ENCODE results near the gene CD151.

DNA sequence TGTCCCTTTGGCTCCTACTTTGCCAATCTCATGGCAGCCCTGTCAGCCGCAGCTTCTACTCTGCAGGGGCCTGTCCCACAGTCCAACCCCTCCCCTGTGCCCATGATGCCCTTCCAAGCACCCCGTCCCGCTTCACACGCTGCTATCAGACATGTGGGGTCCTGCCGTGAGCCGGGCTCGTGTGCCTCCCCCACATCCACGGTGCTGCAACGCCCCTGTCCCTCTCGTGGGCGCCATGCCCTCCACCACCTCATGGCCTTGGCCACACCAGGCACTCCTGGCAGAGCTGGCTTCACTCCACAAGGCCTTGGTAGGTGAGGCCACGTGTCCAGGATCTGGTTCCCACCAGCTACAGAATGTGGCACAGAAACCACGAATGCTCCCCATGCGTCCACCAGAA is 54.8 kb downstream of the CD151 start:
- TF ChIP-seq POLR2A (IDR thresholded peaks at IDR 0.05): no peak
- TF ChIP-seq, protein P1, sequence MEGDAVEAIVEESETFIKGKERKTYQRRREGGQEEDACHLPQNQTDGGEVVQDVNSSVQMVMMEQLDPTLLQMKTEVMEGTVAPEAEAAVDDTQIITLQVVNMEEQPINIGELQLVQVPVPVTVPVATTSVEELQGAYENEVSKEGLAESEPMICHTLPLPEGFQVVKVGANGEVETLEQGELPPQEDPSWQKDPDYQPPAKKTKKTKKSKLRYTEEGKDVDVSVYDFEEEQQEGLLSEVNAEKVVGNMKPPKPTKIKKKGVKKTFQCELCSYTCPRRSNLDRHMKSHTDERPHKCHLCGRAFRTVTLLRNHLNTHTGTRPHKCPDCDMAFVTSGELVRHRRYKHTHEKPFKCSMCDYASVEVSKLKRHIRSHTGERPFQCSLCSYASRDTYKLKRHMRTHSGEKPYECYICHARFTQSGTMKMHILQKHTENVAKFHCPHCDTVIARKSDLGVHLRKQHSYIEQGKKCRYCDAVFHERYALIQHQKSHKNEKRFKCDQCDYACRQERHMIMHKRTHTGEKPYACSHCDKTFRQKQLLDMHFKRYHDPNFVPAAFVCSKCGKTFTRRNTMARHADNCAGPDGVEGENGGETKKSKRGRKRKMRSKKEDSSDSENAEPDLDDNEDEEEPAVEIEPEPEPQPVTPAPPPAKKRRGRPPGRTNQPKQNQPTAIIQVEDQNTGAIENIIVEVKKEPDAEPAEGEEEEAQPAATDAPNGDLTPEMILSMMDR (IDR thresholded peaks at IDR 0.05 in 8 of 11, conservative IDR thresholded peaks at IDR 0.05 in 3 of 11): no peak
- peak in 1 of 3 donors; percentile 34 for TF ChIP-seq POLR2AphosphoS5 (IDR thresholded peaks at IDR 0.05)

Measured in spleen (tissue), 7 donors.